ENCODE measurements around the gene SQSTM1. TPM values are rescaled to one million over a fixed set of nuclear protein-coding genes. Genes with fewer than 3 reads are reported as not detected.

The SQSTM1 gene
- polyA plus RNA-seq, 2 donors, result 94.8 to 111 TPM

- Histone ChIP-seq H3K27me3 (ENCODE audit: control insufficient read depth in 1 of 2, insufficient read depth in 2 of 2, low read length in 2 of 2) (no peaks in the 10 kb centered on the region), H3K27ac (ENCODE audit: low read depth in 2 of 2, low read length in 1 of 2) (peak overlapping the region in 1 of 2 donors; percentile 40), H3K36me3 (ENCODE audit: control insufficient read depth in 2 of 2, insufficient read depth in 2 of 2, low read length in 1 of 2) (peaks cover 16 to 29% of the 10 kb centered on the region in 2 donors), H3K4me3 (ENCODE audit: low read depth in 1 of 2, low read length in 2 of 2) (peak overlapping the region; percentile 20 to 95), H3K9me3 (ENCODE audit: control insufficient read depth in 2 of 2, insufficient read depth in 1 of 2, low read depth in 1 of 2, low read length in 1 of 2) (no peaks in the 10 kb centered on the region), H3K4me1 (ENCODE audit: control insufficient read depth in 2 of 2, insufficient read depth in 2 of 2, low read length in 1 of 2) (peaks cover 12 to 39% of the 10 kb centered on the region in 2 donors)
- WGBS, 2 donors, result 31 to 38% methylated on average over 3 of the region's 3 CpGs
These were observed 1.3 kb downstream of the SQSTM1 start for GRCh38 chr5:179822059-179822432.

- Histone ChIP-seq H3K27me3 (ENCODE audit: control insufficient read depth in 1 of 2, insufficient read depth in 2 of 2, low read length in 2 of 2) (no peaks in the 10 kb centered on the region), H3K36me3 (ENCODE audit: control insufficient read depth in 2 of 2, insufficient read depth in 2 of 2, low read length in 1 of 2) (peaks cover 16 to 31% of the 10 kb centered on the region in 2 donors), H3K4me3 (ENCODE audit: low read depth in 1 of 2, low read length in 2 of 2) (peak overlapping the region; percentile 20 to 95), H3K4me1 (ENCODE audit: control insufficient read depth in 2 of 2, insufficient read depth in 2 of 2, low read length in 1 of 2) (peaks cover 12 to 39% of the 10 kb centered on the region in 2 donors), H3K9me3 (ENCODE audit: control insufficient read depth in 2 of 2, insufficient read depth in 1 of 2, low read depth in 1 of 2, low read length in 1 of 2) (no peaks in the 10 kb centered on the region), H3K27ac (ENCODE audit: low read depth in 2 of 2, low read length in 1 of 2) (peak overlapping the region in 1 of 2 donors; percentile 40)
- 36 to 40% methylated on average over 8 of the region's 8 CpGs for WGBS, 2 donors
These were observed 1.8 kb downstream of the SQSTM1 start for GRCh38 chr5:179822444-179822990.

GRCh38 chr5:179823937-179824744 lies 3.4 kb downstream of the SQSTM1 start:
- WGBS, 2 donors, result 79 to 84% methylated on average over 22 of the region's 22 CpGs
- Histone ChIP-seq H3K4me3 (ENCODE audit: low read depth in 1 of 2, low read length in 2 of 2) (no peak overlapping the region), H3K9me3 (ENCODE audit: control insufficient read depth in 2 of 2, insufficient read depth in 1 of 2, low read depth in 1 of 2, low read length in 1 of 2) (no peaks in the 10 kb centered on the region), H3K4me1 (ENCODE audit: control insufficient read depth in 2 of 2, insufficient read depth in 2 of 2, low read length in 1 of 2) (peaks cover 9 to 32% of the 10 kb centered on the region in 2 donors), H3K27me3 (ENCODE audit: control insufficient read depth in 1 of 2, insufficient read depth in 2 of 2, low read length in 2 of 2) (no peaks in the 10 kb centered on the region), H3K27ac (ENCODE audit: low read depth in 2 of 2, low read length in 1 of 2) (no peak overlapping the region), H3K36me3 (ENCODE audit: control insufficient read depth in 2 of 2, insufficient read depth in 2 of 2, low read length in 1 of 2) (peaks cover 16 to 36% of the 10 kb centered on the region in 2 donors)

GRCh38 chr5:179824745-179825112 lies 4.0 kb downstream of the SQSTM1 start:
- Histone ChIP-seq H3K4me3 (ENCODE audit: low read depth in 1 of 2, low read length in 2 of 2) (no peak overlapping the region), H3K27ac (ENCODE audit: low read depth in 2 of 2, low read length in 1 of 2) (no peak overlapping the region), H3K36me3 (ENCODE audit: control insufficient read depth in 2 of 2, insufficient read depth in 2 of 2, low read length in 1 of 2) (peaks cover 16 to 39% of the 10 kb centered on the region in 2 donors), H3K27me3 (ENCODE audit: control insufficient read depth in 1 of 2, insufficient read depth in 2 of 2, low read length in 2 of 2) (no peaks in the 10 kb centered on the region), H3K4me1 (ENCODE audit: control insufficient read depth in 2 of 2, insufficient read depth in 2 of 2, low read length in 1 of 2) (peaks cover 6 to 27% of the 10 kb centered on the region in 2 donors), H3K9me3 (ENCODE audit: control insufficient read depth in 2 of 2, insufficient read depth in 1 of 2, low read depth in 1 of 2, low read length in 1 of 2) (no peaks in the 10 kb centered on the region)
- WGBS, 2 donors, result 74 to 82% methylated on average over 3 of the region's 3 CpGs

GRCh38 chr5:179825655-179826182 lies 5.0 kb downstream of the SQSTM1 start:
- Histone ChIP-seq H3K27me3 (ENCODE audit: control insufficient read depth in 1 of 2, insufficient read depth in 2 of 2, low read length in 2 of 2) (no peaks in the 10 kb centered on the region), H3K9me3 (ENCODE audit: control insufficient read depth in 2 of 2, insufficient read depth in 1 of 2, low read depth in 1 of 2, low read length in 1 of 2) (no peaks in the 10 kb centered on the region), H3K27ac (ENCODE audit: low read depth in 2 of 2, low read length in 1 of 2) (no peak overlapping the region), H3K36me3 (ENCODE audit: control insufficient read depth in 2 of 2, insufficient read depth in 2 of 2, low read length in 1 of 2) (peaks cover 16 to 41% of the 10 kb centered on the region in 2 donors), H3K4me1 (ENCODE audit: control insufficient read depth in 2 of 2, insufficient read depth in 2 of 2, low read length in 1 of 2) (peaks cover 6 to 19% of the 10 kb centered on the region in 2 donors), H3K4me3 (ENCODE audit: low read depth in 1 of 2, low read length in 2 of 2) (no peak overlapping the region)
- WGBS, 2 donors, result 76 to 82% methylated on average over 13 of the region's 13 CpGs

- peaks cover 21 to 54% of the 10 kb centered on the region in 2 donors for H3K36me3 ChIP-seq (ENCODE audit: control insufficient read depth in 2 of 2, insufficient read depth in 2 of 2, low read length in 1 of 2)
These were observed 7.0 kb downstream of the SQSTM1 start for GRCh38 chr5:179827680-179828079.

GRCh38 chr5:179828756-179829421 lies 8.2 kb downstream of the SQSTM1 start:
- H3K4me1 ChIP-seq (ENCODE audit: control insufficient read depth in 2 of 2, insufficient read depth in 2 of 2, low read length in 1 of 2), result peaks cover 0 to 9% of the 10 kb centered on the region in 2 donors
- H3K27ac ChIP-seq (ENCODE audit: low read depth in 2 of 2, low read length in 1 of 2), result no peak overlapping the region
- H3K27me3 ChIP-seq (ENCODE audit: control insufficient read depth in 1 of 2, insufficient read depth in 2 of 2, low read length in 2 of 2), result no peaks in the 10 kb centered on the region
- WGBS, 2 donors, result 94 to 96% methylated on average over 3 of the region's 3 CpGs
- peaks cover 29 to 60% of the 10 kb centered on the region in 2 donors for H3K36me3 ChIP-seq (ENCODE audit: control insufficient read depth in 2 of 2, insufficient read depth in 2 of 2, low read length in 1 of 2)
- no peaks in the 10 kb centered on the region for H3K9me3 ChIP-seq (ENCODE audit: control insufficient read depth in 2 of 2, insufficient read depth in 1 of 2, low read depth in 1 of 2, low read length in 1 of 2)
- H3K4me3 ChIP-seq (ENCODE audit: low read depth in 1 of 2, low read length in 2 of 2), result no peak overlapping the region

More at GRCh38 chr5:179827680-179828079, 7.0 kb downstream of the SQSTM1 start:
- Histone ChIP-seq H3K4me3 (ENCODE audit: low read depth in 1 of 2, low read length in 2 of 2) (no peak overlapping the region), H3K27ac (ENCODE audit: low read depth in 2 of 2, low read length in 1 of 2) (peak overlapping the region; percentile 10 to 74), H3K27me3 (ENCODE audit: control insufficient read depth in 1 of 2, insufficient read depth in 2 of 2, low read length in 2 of 2) (no peaks in the 10 kb centered on the region), H3K4me1 (ENCODE audit: control insufficient read depth in 2 of 2, insufficient read depth in 2 of 2, low read length in 1 of 2) (peaks cover 3 to 14% of the 10 kb centered on the region in 2 donors), H3K9me3 (ENCODE audit: control insufficient read depth in 2 of 2, insufficient read depth in 1 of 2, low read depth in 1 of 2, low read length in 1 of 2) (no peaks in the 10 kb centered on the region)
- WGBS, 2 donors, result 48 to 51% methylated on average over 9 of the region's 9 CpGs

- 84 to 90% methylated on average over 7 of the region's 7 CpGs for WGBS, 2 donors
- H3K36me3 ChIP-seq (ENCODE audit: control insufficient read depth in 2 of 2, insufficient read depth in 2 of 2, low read length in 1 of 2), result peaks cover 25 to 54% of the 10 kb centered on the region in 2 donors
- no peaks in the 10 kb centered on the region for H3K9me3 ChIP-seq (ENCODE audit: control insufficient read depth in 2 of 2, insufficient read depth in 1 of 2, low read depth in 1 of 2, low read length in 1 of 2)
- no peak overlapping the region for H3K27ac ChIP-seq (ENCODE audit: low read depth in 2 of 2, low read length in 1 of 2)
- H3K4me1 ChIP-seq (ENCODE audit: control insufficient read depth in 2 of 2, insufficient read depth in 2 of 2, low read length in 1 of 2), result peaks cover 0 to 4% of the 10 kb centered on the region in 2 donors
- no peaks in the 10 kb centered on the region for H3K27me3 ChIP-seq (ENCODE audit: control insufficient read depth in 1 of 2, insufficient read depth in 2 of 2, low read length in 2 of 2)
- H3K4me3 ChIP-seq (ENCODE audit: low read depth in 1 of 2, low read length in 2 of 2), result no peak overlapping the region
These were observed 9.2 kb downstream of the SQSTM1 start for GRCh38 chr5:179829732-179830435.
